Measurements from ENCODE around the gene NEK10. TPM values are rescaled to one million over a fixed set of nuclear protein-coding genes. Genes with fewer than 3 reads are reported as not detected.

Gene NEK10
- total RNA-seq, 4 donors from 2014 or later = 1.7 to 2.1 (median 2.1) TPM; not detected in 1

DNA sequence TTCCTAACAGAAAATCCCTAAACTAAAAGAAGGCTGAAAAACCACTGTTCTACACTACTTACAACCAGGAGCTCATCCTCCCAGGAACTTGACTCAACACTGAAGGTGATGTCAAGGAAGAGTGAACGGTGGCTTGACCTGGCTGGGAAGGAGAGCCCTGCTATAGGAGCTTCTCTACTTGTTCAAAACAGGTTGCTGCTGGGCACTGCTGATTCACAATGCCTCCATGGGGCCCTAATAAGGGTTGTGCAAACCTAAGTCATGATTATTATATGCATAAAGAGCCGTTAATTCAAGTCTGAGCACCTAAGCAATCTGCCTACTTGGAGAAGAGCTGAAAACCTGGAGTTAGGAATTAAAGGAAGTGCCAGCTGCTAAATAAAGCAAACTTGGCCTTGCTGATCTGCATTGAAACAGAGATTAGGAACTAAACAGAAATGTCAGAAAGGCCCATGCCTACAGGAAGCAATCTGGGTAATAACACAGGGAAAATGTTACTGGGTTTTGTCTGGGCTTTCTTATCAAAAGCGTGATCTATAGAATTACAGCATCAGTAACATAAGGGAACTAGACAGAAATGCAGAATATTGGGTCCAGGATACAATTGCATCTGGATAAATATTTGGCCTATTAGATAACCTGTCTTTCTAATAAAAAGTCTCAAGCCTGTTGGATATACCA is 243.2 kb downstream of the NEK10 start:
- no peak for DNase-seq (ENCODE audit: low spot score in 2 of 2)
- WGBS, 2 donors = 63 to 66% methylated on average over 3 of the region's 3 CpGs

DNA sequence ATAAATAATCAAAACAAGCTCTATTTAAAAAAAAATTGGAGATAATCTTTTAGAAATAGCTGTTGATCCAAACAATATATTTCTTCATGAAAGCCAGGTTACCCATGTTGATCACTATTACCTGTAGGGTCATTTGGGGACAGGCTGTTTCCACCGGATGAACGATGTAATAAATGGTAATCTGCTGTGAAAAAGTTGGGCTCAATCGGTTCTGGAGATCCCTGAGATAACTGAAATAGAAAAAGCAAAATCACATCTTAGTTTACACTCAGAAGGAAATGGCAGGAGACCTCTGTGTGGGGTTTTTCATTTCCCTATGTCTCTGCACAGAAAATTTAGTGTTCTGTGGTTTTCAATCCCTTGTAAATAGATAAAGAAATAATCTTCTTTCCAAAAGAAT is 249.5 kb downstream of the NEK10 start:
- no peak for DNase-seq (ENCODE audit: low spot score in 2 of 2)
- no peak overlapping the region for H3K4me3 ChIP-seq (ENCODE audit: low read depth, poor library complexity, severe bottlenecking)
- WGBS, 2 donors = 33 to 41% methylated on average over 3 of the region's 3 CpGs
- intact Hi-C loops (cut with DNase I; ENCODE audit: low total_unique reads) = no loop called here
- TF ChIP-seq, protein P1, sequence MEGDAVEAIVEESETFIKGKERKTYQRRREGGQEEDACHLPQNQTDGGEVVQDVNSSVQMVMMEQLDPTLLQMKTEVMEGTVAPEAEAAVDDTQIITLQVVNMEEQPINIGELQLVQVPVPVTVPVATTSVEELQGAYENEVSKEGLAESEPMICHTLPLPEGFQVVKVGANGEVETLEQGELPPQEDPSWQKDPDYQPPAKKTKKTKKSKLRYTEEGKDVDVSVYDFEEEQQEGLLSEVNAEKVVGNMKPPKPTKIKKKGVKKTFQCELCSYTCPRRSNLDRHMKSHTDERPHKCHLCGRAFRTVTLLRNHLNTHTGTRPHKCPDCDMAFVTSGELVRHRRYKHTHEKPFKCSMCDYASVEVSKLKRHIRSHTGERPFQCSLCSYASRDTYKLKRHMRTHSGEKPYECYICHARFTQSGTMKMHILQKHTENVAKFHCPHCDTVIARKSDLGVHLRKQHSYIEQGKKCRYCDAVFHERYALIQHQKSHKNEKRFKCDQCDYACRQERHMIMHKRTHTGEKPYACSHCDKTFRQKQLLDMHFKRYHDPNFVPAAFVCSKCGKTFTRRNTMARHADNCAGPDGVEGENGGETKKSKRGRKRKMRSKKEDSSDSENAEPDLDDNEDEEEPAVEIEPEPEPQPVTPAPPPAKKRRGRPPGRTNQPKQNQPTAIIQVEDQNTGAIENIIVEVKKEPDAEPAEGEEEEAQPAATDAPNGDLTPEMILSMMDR (IDR thresholded peaks at IDR 0.05) = no peak
- no peak for TF ChIP-seq POLR2A (IDR thresholded peaks at IDR 0.05)

More for the DNA sequence above, 243.2 kb downstream of the NEK10 start:
- TF ChIP-seq, protein P1 (IDR thresholded peaks at IDR 0.05) = no peak
- TF ChIP-seq POLR2A (IDR thresholded peaks at IDR 0.05) = no peak
- intact Hi-C loops (cut with DNase I; ENCODE audit: low total_unique reads) = no loop called here
- H3K4me3 ChIP-seq (ENCODE audit: low read depth, poor library complexity, severe bottlenecking) = no peak overlapping the region

GRCh38 chr3:27115352-27115751 is 253.8 kb downstream of the NEK10 start:
- WGBS, 2 donors = 88 to 91% methylated on average over 1 of the region's 1 CpG
- no peak overlapping the region for H3K4me3 ChIP-seq (ENCODE audit: low read depth, poor library complexity, severe bottlenecking)
- no peak for DNase-seq (ENCODE audit: low spot score in 2 of 2)
- TF ChIP-seq POLR2A (IDR thresholded peaks at IDR 0.05) = no peak
- TF ChIP-seq, protein P1 (IDR thresholded peaks at IDR 0.05) = no peak
- intact Hi-C loops (cut with DNase I; ENCODE audit: low total_unique reads) = no loop called here

- intact Hi-C loops (cut with DNase I; ENCODE audit: low total_unique reads) = no loop called here
- WGBS, 2 donors = 91 to 95% methylated on average over 1 of the region's 1 CpG
- no peak overlapping the region for H3K4me3 ChIP-seq (ENCODE audit: low read depth, poor library complexity, severe bottlenecking)
- TF ChIP-seq, protein P1 (IDR thresholded peaks at IDR 0.05) = no peak
- TF ChIP-seq POLR2A (IDR thresholded peaks at IDR 0.05) = no peak
- no peak for DNase-seq (ENCODE audit: low spot score in 2 of 2)
Observed at GRCh38 chr3:27114684-27115083, 254.5 kb downstream of the NEK10 start.

- 67 to 80% methylated on average over 2 of the region's 2 CpGs for WGBS, 2 donors
- DNase-seq (ENCODE audit: low spot score in 2 of 2) = no peak
- intact Hi-C loops (cut with DNase I; ENCODE audit: low total_unique reads) = no loop called here
- no peak for TF ChIP-seq POLR2A (IDR thresholded peaks at IDR 0.05)
- TF ChIP-seq, protein P1 (IDR thresholded peaks at IDR 0.05) = no peak
- H3K4me3 ChIP-seq (ENCODE audit: low read depth, poor library complexity, severe bottlenecking) = no peak overlapping the region
Observed at GRCh38 chr3:27114129-27114528, 255.1 kb downstream of the NEK10 start.

DNA sequence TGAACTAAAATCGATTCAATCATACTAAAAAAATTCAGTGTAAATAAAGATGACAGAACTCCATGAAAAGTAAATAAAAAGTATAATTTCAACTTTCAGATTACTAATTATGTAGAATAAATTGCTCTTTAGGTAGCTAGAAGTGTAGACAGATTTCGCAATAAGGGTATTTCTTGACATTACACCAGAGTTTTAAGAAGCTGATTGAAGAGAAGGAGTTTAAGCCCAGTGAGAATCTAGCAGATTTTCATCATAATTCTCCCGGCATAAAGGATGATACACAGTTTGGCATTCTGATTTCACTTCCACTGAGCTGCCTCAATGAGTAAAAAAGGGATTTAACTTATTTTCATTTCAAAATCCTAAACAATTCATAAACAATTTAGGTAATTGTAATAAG is 259.2 kb downstream of the NEK10 start:
- 91 to 95% methylated on average over 3 of the region's 3 CpGs for WGBS, 2 donors
- no peak for DNase-seq (ENCODE audit: low spot score in 2 of 2)
- TF ChIP-seq, protein P1 (IDR thresholded peaks at IDR 0.05) = no peak
- TF ChIP-seq POLR2A (IDR thresholded peaks at IDR 0.05) = no peak
- intact Hi-C loops (cut with DNase I; ENCODE audit: low total_unique reads) = no loop called here
- H3K4me3 ChIP-seq (ENCODE audit: low read depth, poor library complexity, severe bottlenecking) = no peak overlapping the region

Data from lower leg skin (tissue), 4 donors.